ENCODE measurements around the gene DNAJC16. TPM values are rescaled to one million over a fixed set of nuclear protein-coding genes. Genes with fewer than 3 reads are reported as not detected.
"Not testable (repeated sequence)": the region's sequence is repeated elsewhere in the genome, so short reads cannot be mapped to it uniquely, and the experiment has no call there.

Gene DNAJC16
- polyA plus RNA-seq, 1 donor (not counting 4 experiments of a cell fraction or from before 2014, with no cell fraction given) = 13.7 TPM

- Histone ChIP-seq H3K27me3 (ENCODE audit: control insufficient read depth, extremely low read depth, insufficient read depth, low read length) (no peaks in the 10 kb centered on the region), H3K4me3 (ENCODE audit: control insufficient read depth in 2 of 3, extremely low read depth in 1 of 3, insufficient read depth in 2 of 3, low read depth in 1 of 3, low read length in 3 of 3) (peak overlapping the region; percentile 57 to 90 (median 90)), H4K20me1 (ENCODE audit: control insufficient read depth, extremely low read depth, insufficient read depth, low read length) (no peaks in the 10 kb centered on the region), H3K27ac (ENCODE audit: control insufficient read depth, insufficient read depth, low read length) (peak overlapping the region; percentile 76), H3K9ac (ENCODE audit: control insufficient read depth, extremely low read depth, insufficient read depth, low read length) (peak overlapping the region; percentile 80), H3K79me2 (ENCODE audit: control insufficient read depth, insufficient read depth, low read length) (no peaks in the 10 kb centered on the region), H3K4me1 (ENCODE audit: control insufficient read depth, extremely low read depth, insufficient read depth, low read length) (peaks cover 3% of the 10 kb centered on the region), H3K9me3 (ENCODE audit: control insufficient read depth, low read depth, low read length) (no peaks in the 10 kb centered on the region), H3K4me2 (ENCODE audit: control insufficient read depth, extremely low read depth, insufficient read depth, low read depth, low read length) (peak overlapping the region; percentile 96), H2AFZ (ENCODE audit: control insufficient read depth, low read length) (peak overlapping the region; percentile 96), H3K36me3 (ENCODE audit: control insufficient read depth in 2 of 2, extremely low read depth in 1 of 2, insufficient read depth in 2 of 2, low read length in 2 of 2) (no peaks in the 10 kb centered on the region), H3K9me1 (ENCODE audit: control insufficient read depth, extremely low read depth, insufficient read depth, low read length) (no peaks in the 10 kb centered on the region)
- DNase-seq (ENCODE audit: low read depth, low spot score) (peak; percentile 69), FAIRE-seq (peak; percentile 92)
- TF ChIP-seq EZH2 (IDR thresholded peaks at IDR 0.05; ENCODE audit: low read length) = no peak
- TF ChIP-seq CTCF (optimal IDR thresholded peaks at IDR 0.05 in 1 of 3, IDR thresholded peaks at IDR 0.05 in 1 of 3, conservative IDR thresholded peaks at IDR 0.05 in 1 of 3; ENCODE audit: extremely low read depth in 1 of 3, insufficient read depth in 2 of 3, low read length in 3 of 3) = no peak
- dilution Hi-C loops (cut with MboI; ENCODE audit: extremely low pct_ligation_motif_present, low sequenced_read_pairs) = no loop called here
Observed at GRCh38 chr1:15603050-15603965, 76.7 kb downstream of the DNAJC16 start.

- DNase-seq (ENCODE audit: low read depth, low spot score); H3K36me3 ChIP-seq (ENCODE audit: control insufficient read depth in 2 of 2, extremely low read depth in 1 of 2, insufficient read depth in 2 of 2, low read length in 2 of 2); H3K9me3 ChIP-seq (ENCODE audit: control insufficient read depth, low read depth, low read length); H3K27me3 ChIP-seq (ENCODE audit: control insufficient read depth, extremely low read depth, insufficient read depth, low read length); H4K20me1 ChIP-seq (ENCODE audit: control insufficient read depth, extremely low read depth, insufficient read depth, low read length); H3K79me2 ChIP-seq (ENCODE audit: control insufficient read depth, insufficient read depth, low read length); FAIRE-seq; H3K9me1 ChIP-seq (ENCODE audit: control insufficient read depth, extremely low read depth, insufficient read depth, low read length); dilution Hi-C loops (cut with MboI; ENCODE audit: extremely low pct_ligation_motif_present, low sequenced_read_pairs); H3K4me1 ChIP-seq (ENCODE audit: control insufficient read depth, extremely low read depth, insufficient read depth, low read length); H3K9ac ChIP-seq (ENCODE audit: control insufficient read depth, extremely low read depth, insufficient read depth, low read length): not testable (repeated sequence)
- Histone ChIP-seq H2AFZ (ENCODE audit: control insufficient read depth, low read length) (peak overlapping the region; percentile 83), H3K27ac (ENCODE audit: control insufficient read depth, insufficient read depth, low read length) (peak overlapping the region; percentile 76), H3K4me2 (ENCODE audit: control insufficient read depth, extremely low read depth, insufficient read depth, low read depth, low read length) (peak overlapping the region; percentile 96), H3K4me3 (ENCODE audit: control insufficient read depth in 2 of 3, extremely low read depth in 1 of 3, insufficient read depth in 2 of 3, low read depth in 1 of 3, low read length in 3 of 3) (peak overlapping the region; percentile 57 to 90 (median 90))
Observed at GRCh38 chr1:15603966-15604282, 77.3 kb downstream of the DNAJC16 start.

- DNase-seq (ENCODE audit: low read depth, low spot score); H3K4me3 ChIP-seq (ENCODE audit: control insufficient read depth in 2 of 3, extremely low read depth in 1 of 3, insufficient read depth in 2 of 3, low read depth in 1 of 3, low read length in 3 of 3); H3K27me3 ChIP-seq (ENCODE audit: control insufficient read depth, extremely low read depth, insufficient read depth, low read length); H3K27ac ChIP-seq (ENCODE audit: control insufficient read depth, insufficient read depth, low read length); FAIRE-seq; H3K4me2 ChIP-seq (ENCODE audit: control insufficient read depth, extremely low read depth, insufficient read depth, low read depth, low read length); H2AFZ ChIP-seq (ENCODE audit: control insufficient read depth, low read length); H3K9me1 ChIP-seq (ENCODE audit: control insufficient read depth, extremely low read depth, insufficient read depth, low read length); H3K9me3 ChIP-seq (ENCODE audit: control insufficient read depth, low read depth, low read length); H3K36me3 ChIP-seq (ENCODE audit: control insufficient read depth in 2 of 2, extremely low read depth in 1 of 2, insufficient read depth in 2 of 2, low read length in 2 of 2); H4K20me1 ChIP-seq (ENCODE audit: control insufficient read depth, extremely low read depth, insufficient read depth, low read length); H3K9ac ChIP-seq (ENCODE audit: control insufficient read depth, extremely low read depth, insufficient read depth, low read length); H3K4me1 ChIP-seq (ENCODE audit: control insufficient read depth, extremely low read depth, insufficient read depth, low read length); dilution Hi-C loops (cut with MboI; ENCODE audit: extremely low pct_ligation_motif_present, low sequenced_read_pairs); H3K79me2 ChIP-seq (ENCODE audit: control insufficient read depth, insufficient read depth, low read length): not testable (repeated sequence)
Observed at GRCh38 chr1:15604400-15604799, 77.8 kb downstream of the DNAJC16 start.

Measured in keratinocyte (primary cell).